Measurements from ENCODE around the gene LARP6.
"Not testable (repeated sequence)": the region's sequence is repeated elsewhere in the genome, so short reads cannot be mapped to it uniquely, and the experiment has no call there.

LARP6 gene

GRCh38 chr15:70853973-70854665 is at the start of gene LARP6:
Gene LARP6, minus strand, starts transcription at chr15:70854157. Its CDS starts 69 bp downstream, at chr15:70854088.
- DNase-seq = peak; percentile 10

DNA sequence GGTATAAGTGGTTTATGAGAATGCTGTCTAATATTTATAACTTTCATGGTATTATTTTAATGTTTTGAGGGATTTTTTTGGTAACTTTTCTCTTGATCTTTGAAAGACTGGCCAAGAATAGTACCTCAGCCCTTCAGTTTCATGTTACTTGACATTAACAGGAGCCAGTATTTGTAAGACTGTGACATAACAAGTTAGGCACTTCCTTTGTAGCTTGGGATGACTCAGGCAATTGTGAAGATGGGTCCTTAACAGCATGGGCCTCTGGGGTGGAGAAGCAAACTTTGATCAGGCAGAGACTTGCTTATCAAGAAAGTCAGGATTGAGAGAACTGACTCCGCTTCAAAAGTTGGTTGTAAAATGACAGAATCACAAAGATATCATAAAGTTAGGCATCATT is 48.1 kb upstream of the LARP6 start:
- DNase-seq = no peak

- DNase-seq = no peak
These were observed 39.1 kb upstream of the LARP6 start for GRCh38 chr15:70892912-70893560.

GRCh38 chr15:70892002-70892911 is 38.3 kb upstream of the LARP6 start, which contains the start of the genes LRRC49 and THAP10:
Gene LRRC49, plus strand, starts transcription at chr15:70892826. Its CDS starts 69 bp downstream, at chr15:70892895.
Gene THAP10, minus strand, starts transcription at chr15:70892433. Its CDS starts 161 bp downstream, at chr15:70892272.
- peak; percentile 70 for DNase-seq

DNA sequence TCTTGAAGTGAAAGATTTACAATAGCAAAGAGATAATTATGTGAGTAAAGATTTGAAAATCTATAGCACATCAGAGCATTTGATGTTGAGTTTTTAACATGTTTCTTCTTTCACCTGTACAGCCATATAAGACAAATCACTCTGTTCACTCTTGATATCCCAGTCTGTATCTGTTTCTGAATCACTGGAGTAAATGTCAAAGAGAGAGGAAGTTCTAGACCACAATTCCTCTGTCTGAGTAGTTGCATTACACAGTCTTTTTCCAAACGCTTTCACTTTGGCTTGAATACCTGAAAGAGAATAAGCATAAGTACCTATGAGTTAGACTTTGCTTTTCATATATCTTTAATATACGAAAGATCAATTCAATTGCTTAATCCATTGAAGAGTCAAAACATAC is 28.4 kb upstream of the LARP6 start:
- DNase-seq = no peak

- DNase-seq = no peak
These were observed 26.8 kb upstream of the LARP6 start for GRCh38 chr15:70880781-70881180.

DNA sequence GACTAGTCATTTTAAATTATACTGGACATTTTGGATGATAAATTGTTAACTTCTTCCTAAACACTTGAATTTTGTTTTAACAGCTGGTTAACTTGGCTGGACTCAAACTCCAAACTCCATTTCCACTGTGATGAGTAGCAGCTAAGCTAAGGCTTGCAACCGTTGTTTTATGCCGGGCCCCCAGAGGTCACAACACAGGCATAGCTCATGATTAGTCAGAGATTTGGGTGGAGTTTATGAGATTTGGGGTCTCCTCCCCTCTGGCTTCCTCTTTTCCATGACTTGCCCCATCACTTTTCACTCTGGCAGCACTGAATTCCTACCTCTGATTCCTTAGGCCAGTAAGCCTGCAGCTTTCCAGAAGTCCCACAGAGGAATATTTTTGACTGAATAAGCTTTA is 25.4 kb upstream of the LARP6 start:
- DNase-seq = no peak

DNA sequence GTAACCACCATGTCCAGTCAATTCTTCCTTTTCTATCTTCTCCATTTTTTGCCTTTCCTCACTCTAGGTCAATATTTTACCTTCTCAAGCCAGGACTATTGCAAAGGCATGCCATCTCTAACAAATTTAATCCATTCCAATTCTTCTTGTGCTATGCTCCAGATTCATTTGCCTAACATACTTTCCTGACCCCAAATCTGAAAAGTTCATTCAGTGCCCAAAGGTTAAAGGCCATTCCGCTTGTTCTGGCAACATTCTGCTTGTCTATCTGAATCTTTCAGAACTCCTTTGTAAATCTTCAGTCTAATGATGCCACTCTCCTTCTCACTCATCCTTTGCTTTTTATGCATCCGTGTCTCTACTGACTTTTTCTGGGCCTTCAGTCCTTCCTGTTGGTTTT is 22.7 kb upstream of the LARP6 start:
- no peak for DNase-seq

DNA sequence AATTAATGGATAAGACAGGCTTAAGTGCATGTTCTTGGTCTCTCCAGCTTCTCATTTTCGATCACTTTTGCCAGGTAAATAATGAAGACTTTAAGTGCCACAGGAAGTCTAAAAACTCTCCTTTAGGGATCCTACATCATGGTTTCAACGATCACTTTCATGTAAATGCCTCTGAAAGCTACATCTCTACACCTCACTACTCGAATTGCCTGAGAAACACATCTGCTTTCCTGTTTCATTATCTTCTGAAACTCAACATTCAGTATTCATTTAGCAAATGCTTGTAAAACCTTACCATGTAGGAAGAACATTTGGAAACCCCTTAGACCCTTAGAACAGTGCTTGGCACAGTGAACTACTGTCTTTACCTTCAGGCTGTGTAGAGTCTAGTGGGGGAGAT is 22.1 kb upstream of the LARP6 start:
- no peak for DNase-seq

- no peak for DNase-seq
These were observed 21.2 kb upstream of the LARP6 start for GRCh38 chr15:70875001-70875782.

DNA sequence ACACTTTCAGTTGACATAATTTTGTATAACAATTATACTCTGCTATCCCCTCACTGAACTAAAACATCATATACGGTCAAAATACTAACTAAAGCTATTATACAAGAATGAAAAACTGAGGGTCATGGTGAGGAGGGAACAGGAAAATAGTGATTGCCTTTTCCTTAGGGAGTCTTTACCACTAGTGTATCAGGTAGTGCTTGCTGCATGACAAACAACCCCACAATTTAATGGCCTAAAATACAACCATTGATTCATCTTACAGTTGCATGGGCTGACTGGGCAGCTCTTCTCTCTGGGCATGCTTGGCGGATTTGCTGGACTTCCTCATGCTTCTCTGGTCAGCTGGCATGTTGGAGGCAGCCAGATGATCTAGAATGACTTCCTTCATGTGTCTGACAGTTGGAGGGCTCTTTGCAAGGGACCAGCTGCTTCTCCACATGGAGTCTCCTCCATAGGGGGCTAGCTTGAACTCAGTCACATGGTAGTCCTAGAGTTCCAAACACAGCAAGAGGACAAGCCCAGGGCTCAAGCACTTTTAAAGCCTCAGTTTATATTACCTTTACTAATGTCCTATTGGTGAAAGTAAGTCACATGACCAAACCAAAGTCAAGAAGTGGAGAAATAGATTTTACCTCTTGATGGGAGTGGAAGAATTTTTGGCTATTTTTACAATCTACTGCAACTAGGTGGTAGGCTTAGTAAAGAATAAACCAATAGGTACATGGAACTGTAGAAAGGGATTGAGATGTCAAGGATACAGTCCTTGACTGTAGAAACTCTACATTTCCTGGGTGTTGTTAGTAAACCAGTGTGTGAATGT is 19.5 kb upstream of the LARP6 start:
- DNase-seq = no peak

GRCh38 chr15:70871490-70871889 is 17.5 kb upstream of the LARP6 start:
- not testable (repeated sequence) for DNase-seq

DNA sequence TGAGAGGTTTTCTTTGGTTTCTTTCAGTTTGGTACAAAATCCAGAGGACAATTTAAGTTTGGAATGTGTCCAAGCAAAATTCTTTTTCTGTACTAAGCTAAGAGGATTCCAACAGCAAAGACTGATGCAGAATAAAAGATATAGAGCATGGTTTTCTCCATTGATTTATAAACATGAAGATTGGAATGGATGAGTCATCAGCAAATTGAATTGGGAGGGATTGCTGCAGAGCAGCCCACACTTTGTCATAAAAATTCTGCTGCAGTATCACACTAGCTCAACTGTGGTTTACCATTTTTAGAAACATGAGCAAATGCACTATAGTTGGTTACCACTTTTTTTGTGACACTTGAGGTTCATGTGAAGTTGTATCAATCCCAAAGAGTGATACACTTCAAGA is 16.1 kb upstream of the LARP6 start:
- no peak for DNase-seq

- no peak for DNase-seq
These were observed 15.4 kb upstream of the LARP6 start for GRCh38 chr15:70869346-70869745.

GRCh38 chr15:70867911-70868467 is 14.0 kb upstream of the LARP6 start:
- no peak for DNase-seq

GRCh38 chr15:70866982-70867641 is 13.2 kb upstream of the LARP6 start:
- no peak for DNase-seq

DNA sequence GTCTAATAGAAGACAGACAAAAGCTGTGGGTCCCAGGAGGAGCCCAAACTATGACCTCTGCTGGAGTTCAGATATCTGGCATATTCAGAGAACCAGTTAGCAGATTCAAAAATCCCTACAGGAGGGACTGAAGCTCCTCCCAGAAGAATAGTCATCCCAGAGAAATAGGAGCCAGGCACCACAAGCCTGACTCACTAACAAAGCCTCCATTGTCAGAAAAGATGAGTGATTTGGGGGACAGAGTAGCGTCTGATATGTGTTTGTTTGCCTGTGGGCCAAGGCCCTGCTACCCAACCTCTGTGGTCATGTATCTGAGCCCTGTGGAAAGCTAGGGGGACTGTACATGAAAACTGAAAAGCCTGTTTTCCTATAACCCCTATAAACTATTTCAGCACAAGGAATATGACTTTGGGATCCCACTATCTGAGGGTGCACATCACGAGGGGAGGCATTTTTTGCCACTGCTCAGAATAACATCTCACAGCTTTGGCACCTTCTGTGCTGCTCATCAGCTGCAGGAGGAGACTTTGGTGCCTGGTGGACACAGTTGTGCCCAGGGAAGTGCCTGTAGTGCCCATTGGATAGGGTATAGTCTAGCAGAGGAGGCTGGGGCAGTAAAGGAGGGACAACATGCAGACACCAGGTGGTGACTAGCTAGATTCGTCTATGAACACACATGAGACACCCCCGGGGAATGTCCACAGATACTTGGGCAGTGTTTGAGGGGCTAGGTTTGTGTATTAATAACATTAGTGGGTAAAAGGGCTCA is 9.7 kb upstream of the LARP6 start:
- DNase-seq = no peak

- DNase-seq = no peak
These were observed 6.0 kb upstream of the LARP6 start for GRCh38 chr15:70859998-70860397.

GRCh38 chr15:70859322-70859908 is 5.5 kb upstream of the LARP6 start:
- no peak for DNase-seq

Measured in activated CD4-positive, alpha-beta T cell treated with anti-CD3 and anti-CD28 coated beads, Interleukin-2, Interleukin-6, amounts not matched to agents 100 ng/mL and 50 ng/mL, durations not matched to agents 16 hours and 8 hours (primary cell).